D721Med (cell line): ENCODE results near the gene MAPK8IP3.
A peak's percentile ranks its signal among the peaks of the same experiment; 100 is the strongest.

Source experiments
- DNase-seq: peaks from one replicate; pipeline ENCODE4 v3.0.0; 2011; ENCODE audit warnings: low spot score; ENCODE audit not compliant: insufficient read length
- FAIRE-seq: peaks from 2 replicates; lab custom pipeline; 2011; peaks lifted over from hg19 to GRCh38; lab: Jason Lieb, UNC
- CTCF ChIP-seq: IDR thresholded peaks from 2 replicates; pipeline ENCODE4 v1.5.1; 2012; ENCODE audit warnings: mild to moderate bottlenecking, control low read depth; ENCODE audit not compliant: insufficient read depth; ENCODE audit errors: missing control alignments

MAPK8IP3 gene

GRCh38 chr16:1763521-1764511 is 57.8 kb downstream of the MAPK8IP3 start:
- FAIRE-seq (no peak), DNase-seq (no peak)
- peak; percentile 12 for TF ChIP-seq CTCF

GRCh38 chr16:1764971-1765370 is 59.0 kb downstream of the MAPK8IP3 start:
- FAIRE-seq (no peak), DNase-seq (no peak)
- no peak for TF ChIP-seq CTCF

GRCh38 chr16:1765826-1766225 is 59.8 kb downstream of the MAPK8IP3 start:
- TF ChIP-seq CTCF = no peak
- no peak for DNase-seq
- no peak for FAIRE-seq

GRCh38 chr16:1766231-1766630 is 60.2 kb downstream of the MAPK8IP3 start:
- FAIRE-seq (no peak), DNase-seq (no peak)
- no peak for TF ChIP-seq CTCF

GRCh38 chr16:1766701-1767100 is 60.7 kb downstream of the MAPK8IP3 start:
- FAIRE-seq (no peak), DNase-seq (no peak)
- TF ChIP-seq CTCF = no peak

GRCh38 chr16:1767116-1767994 is 61.4 kb downstream of the MAPK8IP3 start:
- no peak for FAIRE-seq
- DNase-seq = no peak
- TF ChIP-seq CTCF = no peak
